Type B pancreatic cell (in vitro differentiated cells): ENCODE results near the gene F12. TPM values are rescaled to one million over a fixed set of nuclear protein-coding genes. Genes with fewer than 3 reads are reported as not detected.
"Not testable (repeated sequence)": the region's sequence is repeated elsewhere in the genome, so short reads cannot be mapped to it uniquely, and the experiment has no call there.

ENCODE experiments used
- DNase-seq: peaks from one replicate; pipeline ENCODE4 v3.0.0; 2021; ENCODE audit warnings: mixed read lengths; ENCODE audit not compliant: unreplicated experiment; ENCODE audit errors: extremely low spot score
- H3K27ac Mint-ChIP-seq: 2 replicates; pipeline ENCODE4 v1.8.0; 2021; ENCODE audit warnings: mild to moderate bottlenecking, mixed read lengths
- H3K27me3 Mint-ChIP-seq: 2 replicates; pipeline ENCODE4 v1.8.0; 2021; ENCODE audit warnings: mixed read lengths
- H3K36me3 Mint-ChIP-seq: 2 replicates; pipeline ENCODE4 v1.8.0; 2021; ENCODE audit warnings: mixed read lengths
- H3K4me1 Mint-ChIP-seq: one replicate; pipeline ENCODE4 v1.8.0; 2021; ENCODE audit warnings: mixed read lengths; ENCODE audit not compliant: unreplicated experiment
- H3K4me3 Mint-ChIP-seq: 2 replicates; pipeline ENCODE4 v1.8.0; 2021; ENCODE audit warnings: mild to moderate bottlenecking, mixed read lengths
- H3K9me3 Mint-ChIP-seq: 2 replicates; pipeline ENCODE4 v1.8.0; 2021; ENCODE audit warnings: mixed read lengths
- total RNA-seq: library from RNA; stranded (reverse); gene quantifications from 2 replicates; pipeline ENCODE4 v1.2.1, GENCODE V29; 2021; ENCODE audit warnings: low replicate concordance
- TF ChIP-seq, protein P1 (sequence below): fragments of 200-600 bp; sonication (generic); conservative IDR thresholded peaks from 2 replicates; pipeline ENCODE4 v1.5.0; 2021; ENCODE audit warnings: antibody characterized with exemption, mild to moderate bottlenecking

Gene F12
- total RNA-seq, 1 donor from 2014 or later: 3.2 TPM

- Mint-ChIP-seq H3K4me1 (peaks cover 12% of the 10 kb centered on the region), H3K27me3 (no peaks in the 10 kb centered on the region), H3K9me3 (no peaks in the 10 kb centered on the region), H3K36me3 (no peaks in the 10 kb centered on the region), H3K27ac (no peak overlapping the region), H3K4me3 (no peak overlapping the region)
- DNase-seq: no peak
- TF ChIP-seq, protein P1, sequence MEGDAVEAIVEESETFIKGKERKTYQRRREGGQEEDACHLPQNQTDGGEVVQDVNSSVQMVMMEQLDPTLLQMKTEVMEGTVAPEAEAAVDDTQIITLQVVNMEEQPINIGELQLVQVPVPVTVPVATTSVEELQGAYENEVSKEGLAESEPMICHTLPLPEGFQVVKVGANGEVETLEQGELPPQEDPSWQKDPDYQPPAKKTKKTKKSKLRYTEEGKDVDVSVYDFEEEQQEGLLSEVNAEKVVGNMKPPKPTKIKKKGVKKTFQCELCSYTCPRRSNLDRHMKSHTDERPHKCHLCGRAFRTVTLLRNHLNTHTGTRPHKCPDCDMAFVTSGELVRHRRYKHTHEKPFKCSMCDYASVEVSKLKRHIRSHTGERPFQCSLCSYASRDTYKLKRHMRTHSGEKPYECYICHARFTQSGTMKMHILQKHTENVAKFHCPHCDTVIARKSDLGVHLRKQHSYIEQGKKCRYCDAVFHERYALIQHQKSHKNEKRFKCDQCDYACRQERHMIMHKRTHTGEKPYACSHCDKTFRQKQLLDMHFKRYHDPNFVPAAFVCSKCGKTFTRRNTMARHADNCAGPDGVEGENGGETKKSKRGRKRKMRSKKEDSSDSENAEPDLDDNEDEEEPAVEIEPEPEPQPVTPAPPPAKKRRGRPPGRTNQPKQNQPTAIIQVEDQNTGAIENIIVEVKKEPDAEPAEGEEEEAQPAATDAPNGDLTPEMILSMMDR: no peak
Observed at GRCh38 chr5:177423671-177424070, 14.3 kb upstream of the F12 start.

DNA sequence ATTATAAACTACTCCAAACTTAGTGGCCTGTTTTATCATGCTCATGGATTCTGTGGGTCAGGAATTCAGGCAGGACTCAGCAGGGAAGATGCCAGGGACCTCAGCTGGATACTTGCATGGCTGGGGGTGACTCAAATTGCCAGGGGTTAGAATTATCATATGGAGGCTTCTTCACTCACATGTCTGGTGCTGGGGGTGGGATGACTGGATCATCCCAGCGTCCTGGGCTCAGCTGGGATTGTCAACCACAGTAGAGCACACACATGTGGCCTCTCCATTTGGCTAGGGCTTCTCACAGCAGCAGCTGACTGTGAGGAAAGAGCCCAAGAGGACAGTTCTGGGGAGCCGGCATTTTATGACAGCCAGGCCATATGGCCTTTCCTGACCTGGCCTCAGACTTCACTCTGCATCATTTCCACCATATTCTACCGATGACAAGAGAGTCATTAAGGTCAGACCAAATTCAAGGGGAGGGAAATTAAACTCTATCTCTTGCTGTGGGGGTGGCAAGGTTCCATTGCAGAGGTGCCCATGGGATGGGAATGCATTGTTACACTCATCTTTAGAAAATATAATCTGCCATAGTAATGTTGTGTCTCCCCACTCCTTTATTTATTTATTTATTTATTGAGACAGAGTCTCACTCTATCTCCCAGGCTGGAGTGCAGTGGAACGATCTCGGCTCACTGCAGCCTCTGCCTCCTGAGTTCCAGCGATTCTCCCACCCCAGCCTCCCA, 11.9 kb upstream of the F12 start:
- H3K27ac Mint-ChIP-seq: no peak overlapping the region
- no peaks in the 10 kb centered on the region for H3K36me3 Mint-ChIP-seq
- no peak overlapping the region for H3K4me3 Mint-ChIP-seq

GRCh38 chr5:177420472-177420871, 11.1 kb upstream of the F12 start:
- not testable (repeated sequence) for H3K9me3 Mint-ChIP-seq, H3K4me3 Mint-ChIP-seq, DNase-seq, H3K27ac Mint-ChIP-seq, H3K36me3 Mint-ChIP-seq, H3K27me3 Mint-ChIP-seq, H3K4me1 Mint-ChIP-seq

More for the DNA sequence above, 11.9 kb upstream of the F12 start:
- no peaks in the 10 kb centered on the region for H3K27me3 Mint-ChIP-seq
- peaks cover 6% of the 10 kb centered on the region for H3K4me1 Mint-ChIP-seq
- DNase-seq: no peak
- TF ChIP-seq, protein P1: no peak
- no peaks in the 10 kb centered on the region for H3K9me3 Mint-ChIP-seq

DNA sequence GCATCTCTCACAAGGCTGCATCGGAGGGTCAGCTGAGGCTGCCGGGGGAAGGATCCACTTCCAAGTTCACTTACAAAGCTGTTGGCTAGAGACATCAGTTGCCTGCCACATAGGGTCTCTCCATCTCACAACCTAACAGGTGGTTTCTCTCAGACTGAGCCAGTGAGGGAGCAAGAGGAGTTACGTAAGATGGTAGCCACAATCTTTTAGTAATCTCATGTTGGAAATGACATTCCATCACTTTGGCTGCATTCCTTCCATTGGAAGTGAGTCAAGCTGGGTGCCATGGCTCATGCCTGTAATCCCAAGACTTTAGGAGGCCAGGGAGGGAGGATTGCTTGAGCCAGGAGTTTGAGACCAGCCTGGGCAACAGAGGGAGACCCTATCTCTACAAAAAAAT, 9.7 kb upstream of the F12 start:
- Mint-ChIP-seq H3K36me3 (no peaks in the 10 kb centered on the region), H3K27me3 (peaks cover 5% of the 10 kb centered on the region), H3K4me3 (no peak overlapping the region), H3K27ac (no peak overlapping the region), H3K9me3 (no peaks in the 10 kb centered on the region), H3K4me1 (no peaks in the 10 kb centered on the region)
- TF ChIP-seq, protein P1: no peak
- no peak for DNase-seq

DNA sequence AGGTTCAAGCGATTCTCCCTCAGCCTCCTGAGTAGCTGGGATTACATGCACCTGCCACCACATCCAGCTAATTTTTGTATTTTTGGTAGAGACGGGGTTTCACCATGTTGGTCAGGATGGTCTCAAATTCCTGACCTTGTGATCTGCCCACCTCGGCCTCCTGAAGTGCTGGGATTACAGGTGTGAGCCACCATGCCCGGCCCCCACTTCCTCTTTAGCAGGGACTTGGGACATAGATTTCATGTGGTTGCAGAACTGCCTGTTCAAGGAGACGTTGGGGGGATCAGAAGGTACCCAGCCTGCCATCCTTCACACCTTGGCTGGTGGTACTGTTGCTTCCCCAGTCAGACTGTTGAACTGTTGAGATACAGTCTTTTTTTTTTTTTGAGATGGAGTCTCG, 7.7 kb upstream of the F12 start:
- peaks cover 18% of the 10 kb centered on the region for H3K27me3 Mint-ChIP-seq
- DNase-seq, H3K4me1 Mint-ChIP-seq, H3K36me3 Mint-ChIP-seq, H3K27ac Mint-ChIP-seq, H3K4me3 Mint-ChIP-seq, H3K9me3 Mint-ChIP-seq: not testable (repeated sequence)

DNA sequence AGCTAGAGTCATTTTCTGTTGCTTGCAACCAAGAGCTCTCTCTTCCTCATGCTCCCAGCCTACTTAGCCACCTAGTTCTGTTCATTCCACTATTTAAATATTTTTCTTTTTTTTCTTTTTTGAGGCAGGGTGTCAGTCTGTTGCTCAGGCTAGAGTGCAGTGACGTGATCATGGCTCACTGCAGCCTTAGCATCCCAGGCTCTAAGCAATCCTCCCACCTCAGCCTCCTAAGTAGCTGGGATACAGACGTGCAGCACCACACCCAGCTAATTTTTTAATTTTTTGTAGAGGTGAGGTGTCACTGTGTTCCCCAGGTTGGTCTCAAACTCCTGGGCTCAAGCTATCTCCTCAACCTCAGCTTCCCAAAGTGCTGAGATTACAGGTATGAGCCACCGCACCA, 5.1 kb upstream of the F12 start:
- H3K9me3 Mint-ChIP-seq: no peaks in the 10 kb centered on the region
- H3K4me3 Mint-ChIP-seq: no peak overlapping the region
- H3K4me1 Mint-ChIP-seq: no peaks in the 10 kb centered on the region
- DNase-seq: no peak
- H3K27ac Mint-ChIP-seq: no peak overlapping the region
- TF ChIP-seq, protein P1: no peak
- peaks cover 22% of the 10 kb centered on the region for H3K27me3 Mint-ChIP-seq
- H3K36me3 Mint-ChIP-seq: no peaks in the 10 kb centered on the region
